DMS153 treated with DMSO at 0.1 percent for 48 hours (cell line): Measurements from ENCODE around the gene SKA3.
"Not testable (repeated sequence)": the region's sequence is repeated elsewhere in the genome, so short reads cannot be mapped to it uniquely, and the experiment has no call there.

ENCODE experiments used
- DNase-seq: peaks from one replicate; lab custom pipeline; 2025; ENCODE audit not compliant: unreplicated experiment; lab: John Stamatoyannopoulos, UW

Gene SKA3

GRCh38 chr13:21171420-21171819 is 4.9 kb downstream of the SKA3 start:
- no peak for DNase-seq

DNA sequence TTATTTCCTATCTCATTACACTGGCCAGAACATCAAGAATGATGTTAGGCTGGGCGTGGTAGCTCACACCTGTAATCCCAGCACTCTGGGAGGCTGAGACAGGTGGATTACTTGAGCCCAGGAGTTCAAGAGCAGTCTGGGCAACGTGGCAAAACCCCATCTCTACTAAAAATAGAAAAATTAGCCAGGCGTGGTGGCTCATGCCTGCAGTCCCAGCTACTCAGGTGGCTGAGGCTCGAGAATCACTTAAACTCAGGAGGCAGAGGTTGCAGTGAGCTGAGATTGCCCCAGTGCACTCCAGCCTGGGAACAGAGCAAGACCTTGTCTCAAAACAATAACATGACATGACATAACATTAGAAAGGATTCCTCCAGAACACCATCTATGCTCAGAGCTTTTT is 10.7 kb downstream of the SKA3 start:
- DNase-seq = not testable (repeated sequence)

DNA sequence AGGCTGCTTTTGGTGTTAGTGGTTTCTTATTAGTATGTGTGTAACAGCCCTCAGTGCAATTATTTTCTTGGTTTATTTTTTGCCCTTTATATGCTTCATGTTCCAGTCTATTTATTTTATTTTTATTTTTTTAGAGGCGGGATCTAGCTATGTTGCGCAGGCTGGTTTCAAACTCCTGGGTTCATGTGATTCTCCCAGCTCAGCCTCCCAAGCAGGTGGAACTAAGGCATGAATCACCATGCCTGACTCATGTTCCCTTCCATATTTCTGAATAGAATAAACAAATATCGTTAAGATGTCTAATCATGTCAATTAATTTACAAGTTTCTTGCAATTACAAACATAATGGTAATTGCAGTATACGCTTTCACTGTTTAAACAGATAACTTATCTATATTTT is 11.7 kb downstream of the SKA3 start:
- no peak for DNase-seq

- no peak for DNase-seq
Measured at GRCh38 chr13:21152251-21152899, 24.0 kb downstream of the SKA3 start.

DNA sequence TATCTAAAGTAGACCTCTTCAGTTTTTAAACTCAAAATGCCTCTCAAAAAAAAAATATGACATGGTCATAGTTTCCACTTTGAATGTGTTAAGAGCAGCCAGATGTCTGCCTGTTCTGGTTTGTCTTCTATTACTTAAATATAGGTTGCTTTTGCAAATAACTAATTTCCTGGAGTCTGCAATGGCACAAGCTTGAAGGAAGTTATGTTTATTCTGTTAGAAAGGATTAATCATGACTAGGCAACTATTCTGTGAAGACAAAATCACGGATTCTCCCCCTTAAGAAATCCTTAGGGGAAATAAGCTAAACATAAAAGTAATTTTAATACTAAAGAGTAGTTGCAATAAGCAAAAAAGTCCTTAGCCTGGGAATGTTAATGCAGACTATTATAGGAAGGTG is 26.3 kb downstream of the SKA3 start:
- no peak for DNase-seq

DNA sequence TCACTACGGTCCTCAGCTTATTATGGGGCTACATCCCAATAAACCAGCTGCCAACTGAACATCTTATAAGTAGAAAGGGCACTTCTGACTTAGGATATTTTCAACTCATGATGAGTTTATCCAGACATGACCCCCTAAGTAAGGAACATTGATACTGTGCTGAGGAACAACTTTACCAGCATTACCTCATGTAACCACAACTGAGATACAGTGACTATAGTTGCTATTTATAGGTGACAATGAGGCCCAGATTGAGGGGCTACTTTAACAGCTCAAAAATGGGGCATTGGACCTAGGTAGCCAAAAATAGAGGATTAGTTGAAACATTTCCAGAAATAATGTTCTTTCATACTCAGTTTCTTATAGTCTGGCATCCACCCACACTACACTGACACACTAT is 26.8 kb downstream of the SKA3 start:
- DNase-seq = no peak

DNA sequence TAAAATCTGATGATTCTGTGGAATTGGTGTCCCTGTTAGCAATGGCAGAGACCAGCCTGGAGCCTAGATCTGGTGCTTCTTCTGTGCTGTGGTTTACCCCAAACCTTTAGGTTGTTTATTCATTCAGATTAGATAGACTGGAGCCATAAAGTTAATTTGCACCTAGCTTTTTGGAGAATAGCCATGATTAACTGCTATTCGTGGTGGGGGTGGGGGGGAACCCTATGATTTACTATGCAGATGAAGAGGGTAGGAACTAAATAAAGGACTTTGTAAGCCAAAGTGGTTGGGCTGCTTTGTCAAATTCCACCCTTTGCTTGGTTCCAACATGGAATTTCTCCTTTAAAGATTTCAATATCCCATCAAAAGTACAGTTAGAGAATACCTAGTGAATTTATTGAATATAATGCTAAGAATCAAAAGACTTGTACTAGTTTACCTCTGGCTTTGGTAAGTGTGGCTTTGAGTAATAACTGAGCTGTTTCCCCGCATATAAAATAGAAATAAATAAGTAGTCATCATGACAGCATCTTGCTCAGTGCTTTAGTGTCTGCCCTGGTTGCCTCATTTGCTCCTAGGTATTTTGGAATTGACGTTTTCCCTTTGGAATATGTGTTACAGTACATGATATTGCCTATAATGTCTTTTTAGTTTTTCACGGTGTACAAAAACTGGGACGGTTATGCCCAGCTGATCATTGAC is 27.6 kb downstream of the SKA3 start:
- no peak for DNase-seq

DNA sequence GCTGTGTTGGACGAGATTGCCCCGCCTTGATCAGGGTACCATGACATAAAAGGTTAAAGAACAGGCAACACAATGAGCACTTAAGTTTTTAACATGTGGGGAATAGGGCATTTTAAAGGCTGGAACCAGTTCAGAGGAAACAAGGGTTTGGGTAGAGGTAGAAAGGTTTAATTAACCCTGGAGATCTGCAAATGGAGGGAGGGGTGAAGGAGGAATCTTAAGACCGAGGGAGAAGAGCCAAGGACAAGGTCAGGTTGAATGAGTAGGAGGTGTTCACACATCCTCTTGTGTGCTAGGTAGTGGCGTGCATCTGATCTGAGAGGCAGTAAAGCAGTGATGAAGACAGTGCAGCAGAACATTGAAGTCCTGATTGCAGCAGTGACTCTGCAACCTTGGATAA is 28.5 kb downstream of the SKA3 start:
- no peak for DNase-seq

GRCh38 chr13:21142766-21143165 is 33.6 kb downstream of the SKA3 start:
- no peak for DNase-seq

DNA sequence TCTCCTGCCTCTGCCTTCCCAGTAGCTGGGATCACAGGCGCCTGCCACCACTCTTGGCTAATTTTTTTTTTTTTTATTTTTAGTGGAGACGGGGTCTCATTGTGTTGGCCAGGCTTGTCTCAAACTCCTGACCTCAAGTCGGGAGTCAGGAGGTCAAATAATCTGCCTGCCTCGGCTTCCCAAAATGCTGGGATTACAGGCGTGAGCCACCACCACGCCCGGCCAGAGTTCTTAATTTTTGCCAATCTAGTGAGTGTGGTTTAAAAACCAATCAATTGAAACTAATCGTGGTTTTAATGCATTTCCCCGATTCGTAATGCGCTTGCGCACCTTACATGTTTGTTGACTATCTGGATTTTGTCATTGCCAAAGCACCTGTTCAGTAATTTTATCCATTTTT is 37.0 kb downstream of the SKA3 start:
- DNase-seq = no peak

GRCh38 chr13:21138561-21138960 is 37.8 kb downstream of the SKA3 start:
- DNase-seq = no peak

GRCh38 chr13:21137696-21138095 is 38.7 kb downstream of the SKA3 start:
- DNase-seq = no peak

DNA sequence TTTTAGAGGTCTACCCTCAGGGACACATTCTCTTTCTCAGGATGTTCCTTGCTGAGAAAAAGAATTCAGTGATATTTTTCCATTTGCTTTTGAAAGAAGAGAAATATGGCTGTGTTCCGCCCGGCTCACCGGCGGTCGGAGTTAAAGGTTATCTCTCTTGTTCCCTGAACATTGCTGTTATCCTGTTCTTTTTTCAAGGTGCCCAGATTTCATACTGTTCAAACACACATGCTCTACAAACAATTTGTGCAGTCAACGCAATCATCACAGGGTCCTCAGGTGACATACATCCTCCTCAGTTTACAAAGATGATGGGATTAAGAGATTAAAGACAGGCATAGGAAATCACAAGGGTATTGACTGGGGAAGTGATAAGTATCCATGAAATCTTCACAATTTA is 40.5 kb downstream of the SKA3 start:
- not testable (repeated sequence) for DNase-seq

DNA sequence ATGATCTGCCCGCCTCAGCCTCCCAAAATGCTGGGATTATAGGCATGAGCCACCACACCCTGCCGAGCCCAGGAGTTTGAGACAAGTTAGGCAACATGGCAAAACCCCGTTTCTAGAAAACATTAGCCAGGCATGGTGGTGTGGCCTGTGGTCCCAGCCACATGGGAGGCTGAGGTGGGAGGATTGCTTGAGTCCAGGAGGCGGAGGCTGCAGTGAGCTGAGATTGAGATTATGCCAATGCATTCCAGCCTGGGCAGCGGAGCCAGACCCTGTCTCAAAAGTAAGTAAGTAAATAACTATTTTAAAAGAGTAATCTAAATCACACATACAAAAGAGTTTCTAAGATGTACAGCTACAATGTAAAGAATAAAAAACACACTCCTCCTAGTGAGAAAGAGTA is 41.9 kb downstream of the SKA3 start:
- DNase-seq = no peak

DNA sequence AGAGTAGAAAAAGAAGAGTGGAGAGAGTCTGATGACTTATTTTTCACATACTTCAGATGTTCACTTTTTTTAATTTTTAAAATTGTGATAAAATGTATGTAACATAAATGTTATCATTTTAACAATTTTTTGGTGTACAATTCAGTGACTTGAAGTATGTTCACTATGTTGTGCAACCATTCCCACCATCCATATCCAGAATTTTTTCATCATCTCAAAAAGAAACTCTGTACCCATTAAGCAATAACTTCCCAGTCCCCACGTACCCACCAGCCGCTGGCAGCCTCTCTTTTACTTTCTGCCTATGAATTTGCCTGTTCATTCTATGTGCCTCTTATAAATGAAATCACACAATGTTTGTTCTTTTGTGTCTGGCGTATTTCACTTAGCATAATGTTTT is 43.3 kb downstream of the SKA3 start:
- no peak for DNase-seq

GRCh38 chr13:21130116-21130515 is 46.2 kb downstream of the SKA3 start:
- DNase-seq = no peak

DNA sequence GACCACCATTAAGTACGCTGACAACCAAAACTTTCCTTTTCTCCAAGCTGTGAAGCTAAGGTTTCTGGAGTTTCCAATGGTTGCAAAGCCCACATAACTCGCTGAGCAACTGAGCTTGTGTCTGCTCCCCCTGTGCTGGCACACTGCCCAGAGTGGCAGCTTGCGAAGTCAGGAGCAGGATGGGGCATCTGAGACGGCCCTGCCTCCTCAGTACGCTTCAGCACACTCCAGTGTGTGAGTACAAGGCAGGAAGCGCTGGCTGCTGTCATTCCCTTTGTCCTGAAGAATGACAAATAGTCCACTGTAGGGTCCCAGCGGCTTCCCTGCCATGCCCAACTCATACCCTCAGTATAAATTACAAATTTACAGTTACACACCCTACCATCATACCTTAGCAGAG is 51.5 kb downstream of the SKA3 start:
- DNase-seq = peak; percentile 47

GRCh38 chr13:21123956-21124355 is 52.4 kb downstream of the SKA3 start:
- no peak for DNase-seq

GRCh38 chr13:21121616-21122015 is 54.7 kb downstream of the SKA3 start:
- DNase-seq = no peak

GRCh38 chr13:21120191-21120590 is 56.2 kb downstream of the SKA3 start:
- no peak for DNase-seq

GRCh38 chr13:21119526-21119925 is 56.8 kb downstream of the SKA3 start:
- DNase-seq = no peak

DNA sequence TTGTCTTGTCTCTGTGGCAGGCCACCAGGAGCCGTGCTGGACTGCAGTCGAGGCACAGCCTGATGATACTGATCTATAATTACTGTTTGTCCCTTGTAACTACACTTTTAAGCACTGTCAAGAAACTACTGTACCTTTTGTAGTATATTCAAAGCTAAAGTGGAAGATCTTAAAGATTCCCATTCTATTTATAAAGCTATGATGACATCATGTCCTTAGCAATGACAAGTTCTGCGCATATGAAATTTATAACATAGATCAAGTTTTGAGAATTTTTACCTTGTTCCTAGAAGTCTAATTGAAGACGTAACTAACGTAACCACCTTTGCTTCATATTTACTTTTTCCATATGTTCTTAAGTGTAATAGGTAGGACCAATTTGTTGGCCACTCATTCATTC is 58.2 kb downstream of the SKA3 start:
- DNase-seq = no peak
